OCI-LY1 (cell line): Measurements from ENCODE around the gene CACFD1.

Source experiments
- H2AFZ ChIP-seq: fragments of 200-600 bp; sonication (generic), shearing (Covaris generic); 2 replicates; pipeline ENCODE4 v1.6.0; 2014; ENCODE audit warnings: antibody characterized with exemption, mild to moderate bottlenecking, low read length
- H3F3A ChIP-seq: fragments of 200-600 bp; sonication (generic), shearing (Covaris generic); 2 replicates; pipeline ENCODE4 v1.6.0; 2014; ENCODE audit warnings: mild to moderate bottlenecking, antibody characterized with exemption, low read length, moderate library complexity; ENCODE audit not compliant: insufficient read depth
- H3K27ac ChIP-seq: fragments of 200-600 bp; sonication (generic); 2 replicates; pipeline ENCODE4 v1.5.1; 2014; ENCODE audit warnings: low read length, mixed run types, mild to moderate bottlenecking, low read depth; ENCODE audit not compliant: poor library complexity, severe bottlenecking
- H3K27me3 ChIP-seq: fragments of 200-600 bp; sonication (generic); 2 replicates; pipeline ENCODE4 v1.6.0; 2014; ENCODE audit warnings: antibody characterized with exemption, mild to moderate bottlenecking, low read length, moderate library complexity; ENCODE audit not compliant: insufficient read depth
- H3K36me3 ChIP-seq: fragments of 200-600 bp; sonication (generic); 2 replicates; pipeline ENCODE4 v1.6.1; 2014; ENCODE audit warnings: mild to moderate bottlenecking, antibody characterized with exemption, low read length, moderate library complexity, mixed read lengths; ENCODE audit not compliant: insufficient read depth
- H3K4me1 ChIP-seq: fragments of 200-600 bp; sonication (generic); 2 replicates; pipeline ENCODE4 v1.5.1; 2014; ENCODE audit warnings: mild to moderate bottlenecking, low read length, moderate library complexity; ENCODE audit not compliant: insufficient read depth, severe bottlenecking
- H3K4me2 ChIP-seq: fragments of 200-600 bp; sonication (generic), shearing (Covaris generic); 2 replicates; pipeline ENCODE4 v1.6.1; 2014; ENCODE audit warnings: low read length
- H3K4me3 ChIP-seq: fragments of 200-600 bp; sonication (generic); 2 replicates; pipeline ENCODE4 v1.5.1; 2014; ENCODE audit warnings: low read length, low read depth, mild to moderate bottlenecking, mixed read lengths; ENCODE audit not compliant: poor library complexity, severe bottlenecking
- H3K79me2 ChIP-seq: fragments of 200-600 bp; shearing (Covaris generic); 2 replicates; pipeline ENCODE4 v1.6.1; 2016; ENCODE audit warnings: mixed run types, low read length, mixed read lengths; ENCODE audit not compliant: insufficient read depth
- H3K9ac ChIP-seq: fragments of 200-600 bp; sonication (generic), shearing (Covaris generic); 2 replicates; pipeline ENCODE4 v1.6.1; 2014; ENCODE audit warnings: mild to moderate bottlenecking, low read length, mixed read lengths
- H3K9me2 ChIP-seq: fragments of 200-600 bp; sonication (generic), shearing (Covaris generic); 2 replicates; pipeline ENCODE4 v1.6.1; 2014; ENCODE audit warnings: low read depth, mild to moderate bottlenecking, low read length, mixed read lengths
- H3K9me3 ChIP-seq: fragments of 200-600 bp; shearing (Covaris generic); 2 replicates; pipeline ENCODE4 v1.6.1; 2014; ENCODE audit warnings: low read length, mixed read lengths
- H4K20me1 ChIP-seq: fragments of 200-600 bp; sonication (generic), shearing (Covaris generic); 2 replicates; pipeline ENCODE4 v1.6.0; 2016; ENCODE audit warnings: mild to moderate bottlenecking, low read length; ENCODE audit not compliant: insufficient read depth
- EZH2 ChIP-seq: fragments of 200-600 bp; sonication (generic), shearing (Covaris generic); IDR thresholded peaks from 2 replicates; pipeline ENCODE4 v1.8.0; 2017; ENCODE audit warnings: borderline replicate concordance, mixed run types, mild to moderate bottlenecking, antibody characterized with exemption, low read length, moderate library complexity, mixed read lengths
- TF ChIP-seq, protein P1 (sequence below): fragments of 200-600 bp; sonication (generic), shearing (Covaris generic); IDR thresholded peaks from 2 replicates; pipeline ENCODE4 v1.5.1; 2017; ENCODE audit warnings: mild to moderate bottlenecking, antibody characterized with exemption, low read length, moderate library complexity, mixed read lengths

Gene CACFD1

DNA sequence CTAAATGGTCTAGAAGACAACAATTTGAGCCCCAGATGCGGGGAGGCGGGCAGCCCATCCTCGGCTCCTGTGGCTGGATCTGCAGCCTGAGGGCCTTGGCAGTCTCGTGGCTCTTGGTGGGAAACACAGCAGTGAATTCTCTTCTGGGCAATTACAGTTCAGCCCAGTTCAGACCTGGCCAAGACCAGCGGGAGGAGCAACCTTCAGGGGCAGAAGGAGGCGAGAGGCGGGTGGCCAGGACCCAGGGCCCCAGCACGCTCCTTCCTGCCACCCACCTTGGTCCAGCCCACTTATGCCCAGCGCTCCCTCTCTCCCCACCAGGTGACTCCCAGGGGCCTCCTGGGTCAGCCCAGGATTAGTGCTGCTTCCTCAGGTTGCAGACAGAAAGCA is 57.2 kb downstream of the CACFD1 start:
- no peaks in the 10 kb centered on the region for H3K79me2 ChIP-seq
- no peaks in the 10 kb centered on the region for H3F3A ChIP-seq
- H3K27ac ChIP-seq, result no peak overlapping the region
- H4K20me1 ChIP-seq, result no peaks in the 10 kb centered on the region
- H3K4me1 ChIP-seq, result no peaks in the 10 kb centered on the region
- H3K36me3 ChIP-seq, result no peaks in the 10 kb centered on the region
- peaks cover 15% of the 10 kb centered on the region; the same call in 1 of the 2 replicates for H3K27me3 ChIP-seq
- TF ChIP-seq EZH2, result no peak
- TF ChIP-seq, protein P1, sequence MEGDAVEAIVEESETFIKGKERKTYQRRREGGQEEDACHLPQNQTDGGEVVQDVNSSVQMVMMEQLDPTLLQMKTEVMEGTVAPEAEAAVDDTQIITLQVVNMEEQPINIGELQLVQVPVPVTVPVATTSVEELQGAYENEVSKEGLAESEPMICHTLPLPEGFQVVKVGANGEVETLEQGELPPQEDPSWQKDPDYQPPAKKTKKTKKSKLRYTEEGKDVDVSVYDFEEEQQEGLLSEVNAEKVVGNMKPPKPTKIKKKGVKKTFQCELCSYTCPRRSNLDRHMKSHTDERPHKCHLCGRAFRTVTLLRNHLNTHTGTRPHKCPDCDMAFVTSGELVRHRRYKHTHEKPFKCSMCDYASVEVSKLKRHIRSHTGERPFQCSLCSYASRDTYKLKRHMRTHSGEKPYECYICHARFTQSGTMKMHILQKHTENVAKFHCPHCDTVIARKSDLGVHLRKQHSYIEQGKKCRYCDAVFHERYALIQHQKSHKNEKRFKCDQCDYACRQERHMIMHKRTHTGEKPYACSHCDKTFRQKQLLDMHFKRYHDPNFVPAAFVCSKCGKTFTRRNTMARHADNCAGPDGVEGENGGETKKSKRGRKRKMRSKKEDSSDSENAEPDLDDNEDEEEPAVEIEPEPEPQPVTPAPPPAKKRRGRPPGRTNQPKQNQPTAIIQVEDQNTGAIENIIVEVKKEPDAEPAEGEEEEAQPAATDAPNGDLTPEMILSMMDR, result no peak
- no peak overlapping the region for H3K4me2 ChIP-seq
- H2AFZ ChIP-seq, result no peak overlapping the region
- H3K4me3 ChIP-seq, result no peak overlapping the region
- H3K9ac ChIP-seq, result no peak overlapping the region
- no peaks in the 10 kb centered on the region for H3K9me3 ChIP-seq
- H3K9me2 ChIP-seq, result no peaks in the 10 kb centered on the region

DNA sequence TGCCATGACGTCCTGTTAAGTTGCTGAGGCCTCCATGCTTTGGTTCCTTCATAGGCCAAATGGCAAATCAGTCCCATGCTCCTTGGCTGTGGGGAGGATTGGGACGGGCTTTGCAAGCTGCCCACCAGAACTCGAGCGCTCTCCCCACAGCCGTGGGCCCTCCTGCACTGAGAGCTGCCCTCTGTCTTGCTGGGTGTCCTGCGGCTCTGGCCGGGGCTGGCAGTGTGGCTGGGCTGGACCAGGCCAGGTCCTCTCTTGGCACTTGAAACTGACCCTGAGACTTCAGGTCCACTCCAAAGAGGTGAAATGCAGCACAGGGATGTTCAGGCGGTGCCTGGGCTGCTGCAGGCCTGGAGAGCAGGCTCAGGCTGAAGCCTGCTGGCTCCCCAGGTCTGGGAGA is 57.9 kb downstream of the CACFD1 start:
- Histone ChIP-seq H3K4me1 (no peaks in the 10 kb centered on the region), H2AFZ (no peak overlapping the region), H3K27ac (no peak overlapping the region), H3F3A (no peaks in the 10 kb centered on the region), H3K9me2 (no peaks in the 10 kb centered on the region), H3K36me3 (no peaks in the 10 kb centered on the region), H3K4me2 (no peak overlapping the region), H3K79me2 (no peaks in the 10 kb centered on the region), H3K27me3 (peaks cover 15% of the 10 kb centered on the region; the same call in 1 of the 2 replicates), H3K9ac (no peak overlapping the region), H4K20me1 (no peaks in the 10 kb centered on the region), H3K9me3 (no peaks in the 10 kb centered on the region), H3K4me3 (no peak overlapping the region)
- no peak for TF ChIP-seq EZH2
- TF ChIP-seq, protein P1, result no peak

DNA sequence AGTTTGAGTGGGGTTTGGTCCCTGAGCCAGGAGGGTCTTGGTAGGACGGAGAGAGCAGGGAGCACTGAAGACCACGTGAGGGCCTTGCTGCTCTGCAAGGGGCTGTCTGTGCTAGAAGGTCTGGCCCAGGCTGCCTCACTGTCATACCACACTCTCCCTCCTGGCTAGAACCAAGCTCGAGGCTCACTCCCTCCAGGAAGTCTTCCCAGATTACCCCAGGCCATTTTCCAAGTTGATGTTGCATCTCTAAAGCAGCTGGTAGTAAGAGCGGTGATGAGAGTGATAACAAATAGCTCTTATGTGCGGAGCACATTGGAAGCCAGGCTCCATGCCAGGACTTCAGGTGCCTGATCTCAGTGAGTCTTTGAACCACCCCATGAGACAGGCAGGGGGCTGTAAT is 58.4 kb downstream of the CACFD1 start:
- H4K20me1 ChIP-seq, result no peaks in the 10 kb centered on the region
- no peaks in the 10 kb centered on the region for H3K79me2 ChIP-seq
- no peaks in the 10 kb centered on the region for H3K9me2 ChIP-seq
- H3F3A ChIP-seq, result no peaks in the 10 kb centered on the region
- no peak overlapping the region for H3K27ac ChIP-seq
- no peak overlapping the region for H3K9ac ChIP-seq
- H3K9me3 ChIP-seq, result no peaks in the 10 kb centered on the region
- H3K27me3 ChIP-seq, result peaks cover 17% of the 10 kb centered on the region; the same call in 1 of the 2 replicates
- no peak for TF ChIP-seq EZH2
- TF ChIP-seq, protein P1, result no peak
- no peak overlapping the region for H3K4me3 ChIP-seq
- H2AFZ ChIP-seq, result no peak overlapping the region
- no peaks in the 10 kb centered on the region for H3K36me3 ChIP-seq
- H3K4me1 ChIP-seq, result no peaks in the 10 kb centered on the region
- H3K4me2 ChIP-seq, result no peak overlapping the region
